LHCN-M2 (cell line): ENCODE measurements around the gene SGK2. TPM values are rescaled to one million over a fixed set of nuclear protein-coding genes. Genes with fewer than 3 reads are reported as not detected.
"Not testable (repeated sequence)": the region's sequence is repeated elsewhere in the genome, so short reads cannot be mapped to it uniquely, and the experiment has no call there.

Experiments
- DNase-seq: peaks from one replicate; pipeline ENCODE4 v3.0.0-alpha.2; 2012; ENCODE audit warnings: low read depth
- total RNA-seq: library from RNA; depleted of rRNA; stranded (reverse); fragments of >200 nt; gene quantifications from 2 replicates; pipeline ENCODE4 v1.2.3, GENCODE V29; 2014; rRNA removed

SGK2 gene
- total RNA-seq, 1 experiment from 2014 or later: not detected

DNA sequence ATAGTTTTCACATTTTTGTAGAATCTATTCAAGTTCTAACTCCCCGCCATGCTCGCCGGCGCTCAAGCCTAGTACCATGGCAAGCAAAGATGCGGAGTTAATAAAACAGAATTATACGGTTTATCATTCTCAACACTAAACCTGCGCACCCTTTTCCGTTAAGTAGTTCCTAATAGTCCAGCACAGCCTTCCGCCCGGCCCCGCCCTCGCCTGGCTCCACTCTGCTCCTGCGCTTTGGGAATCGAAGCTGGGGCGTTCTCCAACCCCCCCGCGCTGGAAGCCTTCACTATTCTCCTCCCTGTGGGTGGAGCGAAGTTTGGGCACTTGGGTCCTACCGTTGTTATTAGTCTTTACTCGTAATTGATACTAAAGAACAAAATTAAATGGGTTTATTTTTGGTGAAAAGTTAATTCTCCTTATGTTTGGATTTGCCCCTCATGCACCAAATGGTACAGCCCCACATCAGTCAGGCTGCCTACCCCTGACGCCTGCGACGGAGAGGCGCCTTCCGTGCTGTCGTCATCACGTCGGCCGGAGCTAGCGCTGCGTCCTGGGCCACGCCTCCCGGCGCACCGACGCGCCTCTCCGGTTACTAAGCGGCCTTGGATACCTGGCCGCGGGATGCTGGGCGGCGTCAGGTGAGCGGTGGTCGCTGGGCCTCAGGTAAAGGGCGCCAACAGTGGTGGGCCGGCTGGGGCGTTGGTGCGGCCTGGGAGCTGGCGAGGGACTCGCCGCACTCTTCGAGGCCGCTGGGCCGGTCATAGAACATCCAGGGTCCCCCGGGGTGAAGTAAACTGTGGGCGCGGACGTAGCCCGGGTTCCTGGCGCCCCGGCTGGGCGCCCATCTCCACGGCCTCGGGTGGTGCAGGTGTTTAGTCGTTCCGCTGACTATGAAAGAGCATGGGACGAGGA, 31.8 kb downstream of the SGK2 start, which contains the start of gene IFT52:
IFT52 (plus strand) TSS at position 546 of the 912 bp plus-strand sequence. CDS start 3,762 bp downstream, outside the sequence.
- DNase-seq: peak; percentile 88

DNA sequence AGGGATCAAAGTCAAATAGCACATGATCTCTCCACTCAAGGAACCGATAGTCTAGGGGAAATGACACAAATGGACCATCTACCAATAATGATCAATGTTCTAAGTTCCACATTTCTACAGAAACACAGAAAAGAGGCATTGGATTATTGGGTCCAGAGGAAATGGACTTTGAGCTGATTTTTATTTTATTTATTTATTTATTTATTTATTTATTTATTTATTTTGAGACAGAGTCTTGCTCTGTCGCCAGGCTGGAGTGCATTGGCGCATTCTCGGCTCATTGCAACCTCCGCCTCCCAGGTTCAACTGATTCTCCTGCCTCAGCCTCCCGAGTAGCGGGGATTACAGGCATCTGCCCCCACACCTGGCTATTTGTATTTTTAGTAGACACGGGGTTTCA, 43.1 kb downstream of the SGK2 start:
- DNase-seq: not testable (repeated sequence)

GRCh38 chr20:43603124-43603523, 44.3 kb downstream of the SGK2 start:
- DNase-seq: no peak

DNA sequence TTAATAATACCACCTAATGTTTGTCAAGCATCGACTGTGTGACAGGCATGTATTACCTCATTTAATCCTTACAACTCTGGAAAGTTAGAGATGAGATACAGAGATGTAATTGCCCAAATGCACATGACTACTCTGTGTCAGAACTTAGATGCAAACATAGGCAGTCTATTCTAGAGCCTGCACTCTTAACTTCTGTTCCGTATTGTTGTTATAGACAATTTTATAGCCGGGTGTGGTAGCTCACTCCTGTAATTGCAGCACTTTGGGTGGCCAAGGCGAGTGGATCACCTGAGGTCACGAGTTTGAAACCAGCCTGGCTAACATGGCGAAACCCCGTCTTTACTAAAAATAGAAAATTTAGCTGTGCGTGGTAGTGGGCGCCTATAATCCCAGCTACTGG, 46.9 kb downstream of the SGK2 start:
- DNase-seq: no peak

DNA sequence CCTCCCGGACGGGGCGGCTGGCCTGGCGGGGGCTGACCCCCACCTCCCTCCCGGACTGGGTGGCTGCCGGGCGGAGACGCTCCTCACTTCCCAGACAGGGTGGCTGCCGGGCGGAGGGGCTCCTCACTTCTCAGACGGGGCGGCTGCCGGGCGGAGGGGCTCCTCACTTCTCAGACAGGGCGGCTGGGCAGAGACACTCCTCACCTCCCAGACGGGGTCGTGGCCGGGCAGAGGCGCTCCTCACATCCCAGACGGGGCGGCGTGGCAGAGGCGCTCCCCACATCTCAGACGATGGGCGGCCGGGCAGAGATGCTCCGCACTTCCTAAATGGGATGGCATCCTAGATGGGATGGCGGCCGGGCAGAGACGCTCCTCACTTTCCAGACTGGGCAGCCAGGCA, 48.5 kb downstream of the SGK2 start:
- DNase-seq: not testable (repeated sequence)

DNA sequence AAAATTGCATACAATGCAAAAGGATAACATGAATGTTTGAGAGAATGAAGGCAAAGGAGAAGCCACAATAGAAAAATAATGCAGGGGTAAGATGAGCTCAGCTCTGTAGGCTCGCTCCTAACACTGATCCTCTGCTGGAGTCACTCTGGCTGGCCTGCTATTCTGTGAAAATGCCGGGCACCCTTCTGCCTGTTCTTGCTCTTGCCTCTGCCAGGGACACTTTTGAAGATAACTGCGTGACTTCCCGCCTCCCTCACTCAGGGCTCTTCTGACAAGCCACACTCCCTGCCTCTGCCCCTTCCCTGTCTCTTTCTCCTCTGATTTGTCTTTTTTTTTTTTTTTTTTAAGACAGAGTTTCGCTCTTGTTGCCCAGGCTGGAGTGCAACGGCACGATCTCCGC, 72.8 kb downstream of the SGK2 start:
- DNase-seq: no peak

Other genes with a start within 250 kb of the SGK2 start
- 51.0 and 64.8 TPM in 2 replicates for gene SRSF6, start 101.1 kb upstream of the SGK2 start, total RNA-seq
- 2.8 and 4.5 TPM in 2 replicates for gene L3MBTL1, start 51.3 kb upstream of the SGK2 start, total RNA-seq
- gene IFT52, start 31.9 kb downstream of the SGK2 start, total RNA-seq: 32.3 and 34.4 TPM in 2 replicates
- 18.6 and 22.2 TPM in 2 replicates for gene MYBL2, start 108.1 kb downstream of the SGK2 start, total RNA-seq
- not detected in 2 replicates for gene GTSF1L, start 168.0 kb downstream of the SGK2 start, total RNA-seq